Neural progenitor cell (in vitro differentiated cells): ENCODE data around the gene HIRA. TPM values are rescaled to one million over a fixed set of nuclear protein-coding genes. Genes with fewer than 3 reads are reported as not detected.
A peak's percentile ranks its signal among the peaks of the same experiment; 100 is the strongest.

ENCODE experiments used
- DNase-seq: peaks from one replicate; pipeline ENCODE4 v3.0.0-alpha.2; 2016; ENCODE audit warnings: low spot score
- H2AFZ ChIP-seq: fragments of 200-600 bp; sonication (generic); replicated peaks from 2 replicates; pipeline ENCODE4 v1.6.1; 2016; ENCODE audit warnings: antibody characterized with exemption
- H3F3A ChIP-seq: fragments of 200-600 bp; sonication (generic); 2 replicates; pipeline ENCODE4 v1.6.1; 2016; ENCODE audit warnings: antibody characterized with exemption, low read depth
- H3K27ac ChIP-seq: fragments of 200-600 bp; sonication (generic); 2 replicates; pipeline ENCODE4 v1.5.1; 2016; ENCODE audit warnings: mild to moderate bottlenecking
- H3K27me3 ChIP-seq: fragments of 200-600 bp; sonication (generic); 2 replicates; pipeline ENCODE4 v1.6.1; 2016; ENCODE audit warnings: mild to moderate bottlenecking, moderate library complexity
- H3K36me3 ChIP-seq: fragments of 200-600 bp; sonication (generic); 2 replicates; pipeline ENCODE4 v1.5.1; 2016
- H3K4me1 ChIP-seq: fragments of 200-600 bp; sonication (generic); 2 replicates; pipeline ENCODE4 v1.6.1; 2016; ENCODE audit warnings: mixed run types
- H3K4me2 ChIP-seq: fragments of 200-600 bp; sonication (generic); 2 replicates; pipeline ENCODE4 v1.6.1; 2016
- H3K4me3 ChIP-seq: fragments of 200-600 bp; sonication (generic); 2 replicates; pipeline ENCODE4 v1.5.1; 2016
- H3K79me2 ChIP-seq: fragments of 200-600 bp; sonication (generic); 2 replicates; pipeline ENCODE4 v1.6.1; 2016; ENCODE audit warnings: low read depth
- H3K9ac ChIP-seq: fragments of 200-600 bp; sonication (generic); 2 replicates; pipeline ENCODE4 v1.6.1; 2016
- H3K9me3 ChIP-seq: fragments of 200-600 bp; sonication (generic); 2 replicates; pipeline ENCODE4 v1.5.1; 2016; ENCODE audit warnings: low read depth
- H4K20me1 ChIP-seq: fragments of 200-600 bp; sonication (generic); 2 replicates; pipeline ENCODE4 v1.6.1; 2016; ENCODE audit warnings: low read depth
- H3K27ac Mint-ChIP-seq: 3 replicates; pipeline ENCODE4 v1.8.0; 2021; ENCODE audit warnings: mixed read lengths
- H3K27me3 Mint-ChIP-seq: 2 replicates; pipeline ENCODE4 v1.8.0; 2022; ENCODE audit warnings: low read depth, mild to moderate bottlenecking, inconsistent platforms, moderate library complexity, mixed read lengths; ENCODE audit not compliant: insufficient read depth
- H3K36me3 Mint-ChIP-seq: 3 replicates; pipeline ENCODE4 v1.8.0; 2021; ENCODE audit warnings: mixed read lengths
- H3K4me1 Mint-ChIP-seq: 3 replicates; pipeline ENCODE4 v1.8.0; 2021; ENCODE audit warnings: mixed read lengths
- H3K4me3 Mint-ChIP-seq: 3 replicates; pipeline ENCODE4 v1.8.0; 2021; ENCODE audit warnings: mild to moderate bottlenecking, moderate library complexity, mixed read lengths
- H3K9me3 Mint-ChIP-seq: 3 replicates; pipeline ENCODE4 v1.8.0; 2020; ENCODE audit warnings: mixed read lengths
- EZH2 ChIP-seq: fragments of 200-600 bp; sonication (generic); IDR thresholded peaks from 2 replicates; pipeline ENCODE4 v1.6.1; 2017; ENCODE audit warnings: antibody characterized with exemption, mild to moderate bottlenecking, moderate library complexity
- EZH2phosphoT487 ChIP-seq: fragments of 200-600 bp; sonication (generic); IDR thresholded peaks from 2 replicates; pipeline ENCODE4 v1.6.1; 2017; ENCODE audit warnings: antibody characterized with exemption
- total RNA-seq: library from RNA; depleted of rRNA; stranded (reverse); fragments of >200 nt; gene quantifications from 2 replicates; pipeline ENCODE4 v1.2.3, GENCODE V29; 2015; ENCODE audit warnings: low replicate concordance
- TF ChIP-seq, protein P1 (sequence below): fragments of 200-600 bp; sonication (generic); IDR thresholded peaks from 2 replicates; pipeline ENCODE4 v1.5.1; 2017; ENCODE audit warnings: antibody characterized with exemption, mild to moderate bottlenecking

The HIRA gene
- total RNA-seq, 1 donor from 2014 or later = 18.9 TPM

DNA sequence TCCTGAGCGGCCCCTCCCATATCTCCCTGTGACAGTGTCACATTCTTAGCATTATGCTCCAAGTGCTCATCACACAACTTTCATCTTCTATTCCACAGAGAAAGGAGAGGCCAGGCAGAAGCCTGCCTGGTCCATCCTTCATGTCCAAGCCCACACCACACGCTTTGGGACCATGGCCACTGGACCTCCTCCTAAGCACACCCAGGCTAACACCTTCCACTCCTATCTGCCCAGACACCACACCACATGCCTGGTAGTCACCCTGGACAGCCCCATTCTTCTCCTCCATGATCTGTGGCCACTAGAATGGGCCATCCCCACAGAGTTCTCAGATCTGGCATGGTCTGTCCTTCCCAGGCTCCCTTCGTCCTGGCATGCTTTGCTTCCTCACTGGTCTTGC lies 55.3 kb downstream of the HIRA start:
- Mint-ChIP-seq H3K9me3 (no peaks in the 10 kb centered on the region), H3K4me1 (no peaks in the 10 kb centered on the region), H3K4me3 (no peak overlapping the region), H3K36me3 (peaks cover 33% of the 10 kb centered on the region), H3K27ac (peak overlapping the region; percentile 71), H3K27me3 (no peaks in the 10 kb centered on the region)
- Histone ChIP-seq H3K9me3 (no peaks in the 10 kb centered on the region), H4K20me1 (no peaks in the 10 kb centered on the region), H3K36me3 (peaks cover 7% of the 10 kb centered on the region), H3K79me2 (no peaks in the 10 kb centered on the region), H3K4me1 (no peaks in the 10 kb centered on the region), H3K27ac (no peak overlapping the region), H3K4me3 (no peak overlapping the region), H3F3A (no peaks in the 10 kb centered on the region), H3K9ac (no peak overlapping the region), H3K27me3 (no peaks in the 10 kb centered on the region), H2AFZ (no peak overlapping the region), H3K4me2 (no peak overlapping the region)
- no peak for DNase-seq
- TF ChIP-seq, protein P1, sequence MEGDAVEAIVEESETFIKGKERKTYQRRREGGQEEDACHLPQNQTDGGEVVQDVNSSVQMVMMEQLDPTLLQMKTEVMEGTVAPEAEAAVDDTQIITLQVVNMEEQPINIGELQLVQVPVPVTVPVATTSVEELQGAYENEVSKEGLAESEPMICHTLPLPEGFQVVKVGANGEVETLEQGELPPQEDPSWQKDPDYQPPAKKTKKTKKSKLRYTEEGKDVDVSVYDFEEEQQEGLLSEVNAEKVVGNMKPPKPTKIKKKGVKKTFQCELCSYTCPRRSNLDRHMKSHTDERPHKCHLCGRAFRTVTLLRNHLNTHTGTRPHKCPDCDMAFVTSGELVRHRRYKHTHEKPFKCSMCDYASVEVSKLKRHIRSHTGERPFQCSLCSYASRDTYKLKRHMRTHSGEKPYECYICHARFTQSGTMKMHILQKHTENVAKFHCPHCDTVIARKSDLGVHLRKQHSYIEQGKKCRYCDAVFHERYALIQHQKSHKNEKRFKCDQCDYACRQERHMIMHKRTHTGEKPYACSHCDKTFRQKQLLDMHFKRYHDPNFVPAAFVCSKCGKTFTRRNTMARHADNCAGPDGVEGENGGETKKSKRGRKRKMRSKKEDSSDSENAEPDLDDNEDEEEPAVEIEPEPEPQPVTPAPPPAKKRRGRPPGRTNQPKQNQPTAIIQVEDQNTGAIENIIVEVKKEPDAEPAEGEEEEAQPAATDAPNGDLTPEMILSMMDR = no peak
- TF ChIP-seq EZH2phosphoT487 (no peak), EZH2 (no peak)

DNA sequence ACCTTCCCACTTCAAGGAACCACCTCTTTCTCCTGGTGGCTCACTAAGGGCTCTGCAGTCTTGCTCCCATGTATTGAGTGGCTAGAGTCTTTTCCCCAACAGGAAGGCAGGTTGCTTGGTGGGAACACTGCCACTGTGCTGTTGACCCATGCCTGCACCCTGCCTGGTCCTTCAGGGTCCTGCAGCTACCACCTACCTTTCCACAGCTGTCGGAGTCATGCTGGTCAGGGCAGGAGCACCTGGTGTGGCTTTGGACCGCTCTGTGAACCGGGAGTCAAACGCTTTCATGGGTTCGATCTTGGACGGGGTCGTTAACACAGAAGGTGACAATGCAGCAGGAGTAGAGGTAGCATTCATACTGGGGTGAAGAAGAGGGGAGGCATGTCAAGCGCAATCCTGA lies 56.1 kb downstream of the HIRA start:
- Histone ChIP-seq H3K4me2 (no peak overlapping the region), H3K9me3 (no peaks in the 10 kb centered on the region), H3K4me1 (no peaks in the 10 kb centered on the region), H2AFZ (no peak overlapping the region), H3K9ac (no peak overlapping the region), H4K20me1 (no peaks in the 10 kb centered on the region), H3F3A (no peaks in the 10 kb centered on the region), H3K4me3 (no peak overlapping the region), H3K27me3 (no peaks in the 10 kb centered on the region), H3K79me2 (no peaks in the 10 kb centered on the region), H3K36me3 (peaks cover 7% of the 10 kb centered on the region), H3K27ac (no peak overlapping the region)
- no peak overlapping the region for H3K4me3 Mint-ChIP-seq
- no peak for DNase-seq
- peaks cover 32% of the 10 kb centered on the region for H3K36me3 Mint-ChIP-seq
- no peak overlapping the region for H3K27ac Mint-ChIP-seq
- no peaks in the 10 kb centered on the region for H3K9me3 Mint-ChIP-seq
- no peaks in the 10 kb centered on the region for H3K4me1 Mint-ChIP-seq
- H3K27me3 Mint-ChIP-seq = no peaks in the 10 kb centered on the region
- no peak for TF ChIP-seq EZH2phosphoT487
- no peak for TF ChIP-seq EZH2
- TF ChIP-seq, protein P1 = no peak

DNA sequence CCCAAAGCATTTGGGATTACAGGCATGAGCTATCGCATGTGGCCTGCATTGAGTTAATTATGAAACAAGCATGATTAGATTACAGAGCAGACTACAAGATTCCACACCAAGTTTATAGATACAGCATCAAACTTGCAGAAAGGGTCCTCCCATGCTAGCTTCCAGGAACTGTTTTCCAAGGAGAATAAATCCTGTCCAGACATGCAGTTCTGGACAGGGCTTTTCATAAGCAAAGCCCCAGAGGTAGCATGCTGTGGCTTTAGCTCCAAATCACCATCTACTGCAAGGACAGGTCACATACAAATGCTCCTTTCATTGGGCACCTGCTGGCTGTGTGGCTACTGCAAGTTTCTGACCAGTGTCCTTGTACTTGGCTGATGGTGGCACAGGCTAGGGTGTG lies 57.1 kb downstream of the HIRA start:
- Histone ChIP-seq H3K9ac (no peak overlapping the region), H3K27me3 (no peaks in the 10 kb centered on the region), H3K4me3 (no peak overlapping the region), H3K9me3 (no peaks in the 10 kb centered on the region), H4K20me1 (no peaks in the 10 kb centered on the region), H3K79me2 (no peaks in the 10 kb centered on the region), H3K27ac (no peak overlapping the region), H3K4me2 (no peak overlapping the region), H2AFZ (no peak overlapping the region), H3F3A (no peaks in the 10 kb centered on the region), H3K36me3 (peaks cover 7% of the 10 kb centered on the region), H3K4me1 (no peaks in the 10 kb centered on the region)
- DNase-seq = no peak
- no peak for TF ChIP-seq EZH2
- TF ChIP-seq, protein P1 = no peak
- no peak for TF ChIP-seq EZH2phosphoT487
- Mint-ChIP-seq H3K27me3 (no peaks in the 10 kb centered on the region), H3K4me1 (no peaks in the 10 kb centered on the region), H3K36me3 (peaks cover 33% of the 10 kb centered on the region), H3K4me3 (no peak overlapping the region), H3K9me3 (no peaks in the 10 kb centered on the region), H3K27ac (no peak overlapping the region)
